PFSK-1 (cell line): ENCODE measurements around the gene HIVEP1.

ENCODE experiments used
- FOXP2 ChIP-seq: optimal IDR thresholded peaks from 2 replicates; pipeline ENCODE3; 2011; ENCODE audit warnings: borderline replicate concordance, control low read depth, inconsistent platforms; ENCODE audit not compliant: insufficient read depth; ENCODE audit errors: extremely low read length, extremely low read depth
- POLR2AphosphoS5 ChIP-seq: IDR thresholded peaks from 2 replicates; pipeline ENCODE4 v1.6.1; 2012; ENCODE audit warnings: low read depth, mild to moderate bottlenecking, control low read depth, low read length, moderate library complexity
- SIN3A ChIP-seq: IDR thresholded peaks from 2 replicates; pipeline ENCODE4 v1.6.1; 2012; ENCODE audit warnings: mild to moderate bottlenecking, low read length, moderate library complexity, borderline replicate concordance; ENCODE audit not compliant: insufficient read depth
- TAF1 ChIP-seq: IDR thresholded peaks from 2 replicates; pipeline ENCODE4 v1.6.1; 2012; ENCODE audit warnings: low read length, control low read depth, borderline replicate concordance; ENCODE audit not compliant: insufficient read depth
- TF ChIP-seq, protein P1 (sequence below), 2 experiments: IDR thresholded peaks; 2 replicates each; pipeline versions ENCODE4 v1.6.1 to v1.8.0; 2011 to 2012; ENCODE audit warnings: low read depth in 2 of 2, low read length in 2 of 2, control low read depth in 1 of 2, inconsistent platforms in 1 of 2, mild to moderate bottlenecking in 1 of 2, moderate library complexity in 1 of 2; ENCODE audit not compliant: insufficient read depth in 1 of 2

DNA sequence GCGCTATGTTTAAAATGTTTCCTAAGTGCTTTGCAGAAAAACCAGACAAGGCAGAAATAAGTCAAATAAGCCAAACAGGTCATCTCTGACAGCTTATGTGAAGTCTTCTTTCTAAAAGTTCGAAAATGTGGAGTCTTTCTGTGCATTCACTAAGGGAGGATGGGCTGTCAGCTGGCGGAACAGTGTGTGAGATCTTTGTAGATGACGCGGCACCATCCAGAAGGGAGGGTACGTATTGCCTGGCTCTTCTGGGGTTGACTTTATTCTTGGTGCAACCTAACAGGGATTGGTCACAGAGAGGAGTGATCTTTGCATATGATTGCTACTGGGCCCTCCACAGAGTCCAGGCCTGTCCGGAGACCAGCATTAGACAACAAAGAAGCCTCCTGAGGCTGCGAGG lies 163.5 kb downstream of the HIVEP1 start:
- no peak for TF ChIP-seq FOXP2
- TF ChIP-seq TAF1, result no peak
- no peak for TF ChIP-seq POLR2AphosphoS5
- TF ChIP-seq, protein P1, sequence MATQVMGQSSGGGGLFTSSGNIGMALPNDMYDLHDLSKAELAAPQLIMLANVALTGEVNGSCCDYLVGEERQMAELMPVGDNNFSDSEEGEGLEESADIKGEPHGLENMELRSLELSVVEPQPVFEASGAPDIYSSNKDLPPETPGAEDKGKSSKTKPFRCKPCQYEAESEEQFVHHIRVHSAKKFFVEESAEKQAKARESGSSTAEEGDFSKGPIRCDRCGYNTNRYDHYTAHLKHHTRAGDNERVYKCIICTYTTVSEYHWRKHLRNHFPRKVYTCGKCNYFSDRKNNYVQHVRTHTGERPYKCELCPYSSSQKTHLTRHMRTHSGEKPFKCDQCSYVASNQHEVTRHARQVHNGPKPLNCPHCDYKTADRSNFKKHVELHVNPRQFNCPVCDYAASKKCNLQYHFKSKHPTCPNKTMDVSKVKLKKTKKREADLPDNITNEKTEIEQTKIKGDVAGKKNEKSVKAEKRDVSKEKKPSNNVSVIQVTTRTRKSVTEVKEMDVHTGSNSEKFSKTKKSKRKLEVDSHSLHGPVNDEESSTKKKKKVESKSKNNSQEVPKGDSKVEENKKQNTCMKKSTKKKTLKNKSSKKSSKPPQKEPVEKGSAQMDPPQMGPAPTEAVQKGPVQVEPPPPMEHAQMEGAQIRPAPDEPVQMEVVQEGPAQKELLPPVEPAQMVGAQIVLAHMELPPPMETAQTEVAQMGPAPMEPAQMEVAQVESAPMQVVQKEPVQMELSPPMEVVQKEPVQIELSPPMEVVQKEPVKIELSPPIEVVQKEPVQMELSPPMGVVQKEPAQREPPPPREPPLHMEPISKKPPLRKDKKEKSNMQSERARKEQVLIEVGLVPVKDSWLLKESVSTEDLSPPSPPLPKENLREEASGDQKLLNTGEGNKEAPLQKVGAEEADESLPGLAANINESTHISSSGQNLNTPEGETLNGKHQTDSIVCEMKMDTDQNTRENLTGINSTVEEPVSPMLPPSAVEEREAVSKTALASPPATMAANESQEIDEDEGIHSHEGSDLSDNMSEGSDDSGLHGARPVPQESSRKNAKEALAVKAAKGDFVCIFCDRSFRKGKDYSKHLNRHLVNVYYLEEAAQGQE (IDR thresholded peaks at IDR 0.05; ENCODE audit: insufficient read depth in 1 of 2, low read depth in 2 of 2, low read length in 2 of 2), result no peak
- TF ChIP-seq SIN3A, result no peak
